AG04450 (cell line): ENCODE measurements around the gene CREB5. TPM values are rescaled to one million over a fixed set of nuclear protein-coding genes. Genes with fewer than 3 reads are reported as not detected.

ENCODE experiments used
- CTCF ChIA-PET: fragments of 300-600, 350-600 bp; formaldehyde crosslinking; extraction: SDS; loops from one replicate; lab custom pipeline; 2022; ENCODE audit warnings: antibody characterized with exemption, inconsistent platforms; lab: Charles Lee
- POLR2A ChIA-PET: fragments of 350-600 bp; formaldehyde crosslinking; extraction: SDS; loops from one replicate; lab custom pipeline; 2021; ENCODE audit warnings: antibody characterized with exemption, inconsistent platforms; lab: Yijun Ruan, JAX
- DNase-seq: peaks from one replicate; pipeline ENCODE4 v3.0.0-alpha.2; 2011; ENCODE audit warnings: low read depth, low spot score
- H3K27ac ChIP-seq: one replicate; pipeline ENCODE4 v1.5.1; 2012; ENCODE audit warnings: low read depth, low read length, control low read depth
- H3K27me3 ChIP-seq: one replicate; pipeline ENCODE4 v1.6.0; 2012; ENCODE audit warnings: low read length; ENCODE audit not compliant: control insufficient read depth, insufficient read depth
- H3K4me3 ChIP-seq: 2 replicates; pipeline ENCODE4 v1.5.1; 2011; ENCODE audit warnings: mild to moderate bottlenecking, low read depth, low read length, control low read depth
- H3K9me3 ChIP-seq: 2 replicates; pipeline ENCODE4 v1.5.1; 2012; ENCODE audit warnings: low read length; ENCODE audit not compliant: control insufficient read depth, insufficient read depth
- polyA plus RNA-seq: library from polyadenylated mRNA; depleted of rRNA; stranded (reverse); fragments of >200 nt; gene quantifications from 2 replicates; pipeline ENCODE4 v1.2.3, GENCODE V29; 2011
- TF ChIP-seq, protein P1 (sequence below): IDR thresholded peaks from 2 replicates; pipeline ENCODE4 v1.5.1; 2011; ENCODE audit warnings: low read depth, low read length, control low read depth, inconsistent platforms

Gene CREB5
- polyA plus RNA-seq, 1 experiment = 22.1 TPM

DNA sequence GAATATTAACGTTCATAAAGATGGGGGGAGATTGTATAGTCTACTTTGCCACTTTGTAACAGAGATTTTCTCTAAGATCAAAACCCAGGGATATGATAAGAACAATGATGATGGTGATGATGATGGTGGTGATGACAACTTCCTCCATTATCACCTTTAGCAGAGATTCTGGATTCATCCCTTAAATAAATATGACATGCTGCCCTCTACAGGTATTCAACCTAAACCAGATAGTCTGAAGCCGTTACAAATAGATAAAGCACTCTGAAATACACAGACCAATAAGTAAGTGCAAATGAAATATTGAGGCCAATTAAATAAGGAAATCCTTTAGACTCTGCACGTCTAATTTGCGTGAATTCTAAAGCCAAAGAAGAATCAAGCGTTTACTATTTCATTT, 211.5 kb downstream of the CREB5 start:
- DNase-seq = no peak
- TF ChIP-seq, protein P1, sequence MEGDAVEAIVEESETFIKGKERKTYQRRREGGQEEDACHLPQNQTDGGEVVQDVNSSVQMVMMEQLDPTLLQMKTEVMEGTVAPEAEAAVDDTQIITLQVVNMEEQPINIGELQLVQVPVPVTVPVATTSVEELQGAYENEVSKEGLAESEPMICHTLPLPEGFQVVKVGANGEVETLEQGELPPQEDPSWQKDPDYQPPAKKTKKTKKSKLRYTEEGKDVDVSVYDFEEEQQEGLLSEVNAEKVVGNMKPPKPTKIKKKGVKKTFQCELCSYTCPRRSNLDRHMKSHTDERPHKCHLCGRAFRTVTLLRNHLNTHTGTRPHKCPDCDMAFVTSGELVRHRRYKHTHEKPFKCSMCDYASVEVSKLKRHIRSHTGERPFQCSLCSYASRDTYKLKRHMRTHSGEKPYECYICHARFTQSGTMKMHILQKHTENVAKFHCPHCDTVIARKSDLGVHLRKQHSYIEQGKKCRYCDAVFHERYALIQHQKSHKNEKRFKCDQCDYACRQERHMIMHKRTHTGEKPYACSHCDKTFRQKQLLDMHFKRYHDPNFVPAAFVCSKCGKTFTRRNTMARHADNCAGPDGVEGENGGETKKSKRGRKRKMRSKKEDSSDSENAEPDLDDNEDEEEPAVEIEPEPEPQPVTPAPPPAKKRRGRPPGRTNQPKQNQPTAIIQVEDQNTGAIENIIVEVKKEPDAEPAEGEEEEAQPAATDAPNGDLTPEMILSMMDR = 0 out of 2 replicates have a peak, but pooled peaks have one; percentile 5
- Histone ChIP-seq H3K4me3 (no peak overlapping the region), H3K9me3 (no peaks in the 10 kb centered on the region), H3K27me3 (no peaks in the 10 kb centered on the region), H3K27ac (no peak overlapping the region)
- ChIA-PET POLR2A (no interaction called here), CTCF (no interaction called here)

DNA sequence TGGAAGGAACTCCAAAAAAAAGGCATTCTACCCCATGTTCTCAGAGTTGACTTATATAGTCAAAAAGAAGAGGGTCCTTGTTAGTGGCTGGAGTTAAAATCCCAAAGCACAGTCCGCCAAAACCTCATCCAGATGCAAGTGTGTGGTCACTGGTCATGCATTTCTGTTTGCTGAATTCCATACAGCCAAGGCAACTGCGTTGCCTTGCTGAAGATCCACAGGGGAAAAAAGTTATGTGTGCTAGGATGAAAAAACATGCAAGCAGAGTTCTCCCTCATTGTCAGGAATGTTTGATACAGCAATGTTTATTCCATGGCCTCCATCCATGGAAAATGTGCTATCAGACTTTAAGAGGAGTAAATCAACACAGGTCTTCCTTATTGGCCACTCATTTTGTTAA, 213.1 kb downstream of the CREB5 start:
- Histone ChIP-seq H3K9me3 (no peaks in the 10 kb centered on the region), H3K4me3 (no peak overlapping the region), H3K27me3 (no peaks in the 10 kb centered on the region), H3K27ac (no peak overlapping the region)
- CTCF ChIA-PET = no interaction called here
- no peak for DNase-seq
- TF ChIP-seq, protein P1 = no peak
- POLR2A ChIA-PET = no interaction called here

DNA sequence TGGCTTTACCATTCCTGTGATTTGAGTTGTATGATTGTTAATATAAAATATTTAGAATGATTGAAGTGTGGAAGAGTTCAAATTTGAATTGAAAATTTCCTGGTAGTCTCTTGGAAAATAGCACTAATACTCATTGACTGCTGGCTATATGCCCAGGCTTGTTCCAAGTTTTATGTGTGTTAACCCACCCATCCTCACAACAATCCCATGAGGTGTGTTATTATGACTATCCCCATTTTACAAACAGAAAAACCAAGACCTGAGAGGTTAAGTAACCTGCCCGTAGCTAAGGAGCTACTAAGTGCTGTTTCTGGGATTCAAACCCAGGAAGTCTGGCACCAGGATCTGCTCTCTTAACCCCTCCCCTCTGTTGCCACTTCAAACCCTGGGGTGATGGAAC, 213.9 kb downstream of the CREB5 start:
- CTCF ChIA-PET = interaction anchor here (0.6 to 2.1 kb wide), 14 partner anchors 9 to 330 kb away, joined by 3 to 15 read pairs (median 3); no protein-coding TSS in a partner anchor
- POLR2A ChIA-PET = no interaction called here
- TF ChIP-seq, protein P1 = no peak
- Histone ChIP-seq H3K4me3 (no peak overlapping the region), H3K9me3 (no peaks in the 10 kb centered on the region), H3K27ac (no peak overlapping the region), H3K27me3 (no peaks in the 10 kb centered on the region)
- DNase-seq = no peak

DNA sequence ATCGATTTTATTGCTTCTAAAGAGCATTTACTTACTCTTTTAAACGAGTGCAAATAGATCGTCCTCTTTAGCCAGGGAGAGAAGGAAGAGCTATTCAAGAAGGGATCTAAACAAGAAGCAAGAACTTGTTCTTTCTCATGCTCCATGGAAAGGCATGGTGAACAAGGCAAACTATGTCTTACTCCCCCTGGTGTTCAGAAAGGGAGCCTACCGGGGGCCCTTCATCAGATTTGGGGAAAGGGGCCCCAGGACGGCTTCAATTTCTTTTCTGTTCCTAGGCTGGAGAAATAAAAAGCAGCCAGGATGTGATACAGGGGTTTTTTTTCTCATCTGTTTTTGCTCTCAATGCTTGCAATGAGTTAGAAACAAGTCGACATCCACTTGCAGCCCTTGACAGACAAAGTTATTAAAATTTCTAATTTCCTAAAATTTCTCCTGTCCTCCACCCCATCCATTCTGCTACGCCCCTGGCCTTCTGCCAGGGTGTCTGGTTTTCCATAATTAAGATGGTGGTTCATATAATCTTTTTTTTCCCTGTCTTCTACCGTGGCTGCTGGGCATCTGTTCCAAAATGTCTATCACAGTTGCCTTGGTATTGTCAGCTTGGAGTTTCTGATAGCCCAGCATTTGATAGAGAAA, 214.4 kb downstream of the CREB5 start:
- Histone ChIP-seq H3K9me3 (no peaks in the 10 kb centered on the region), H3K4me3 (no peak overlapping the region), H3K27ac (no peak overlapping the region), H3K27me3 (no peaks in the 10 kb centered on the region)
- CTCF ChIA-PET = interaction anchor here (0.6 to 2.1 kb wide), 15 partner anchors 10 to 330 kb away, joined by 3 to 15 read pairs (median 3); no protein-coding TSS in a partner anchor
- TF ChIP-seq, protein P1 = peak; percentile 66
- DNase-seq = no peak
- POLR2A ChIA-PET = no interaction called here

DNA sequence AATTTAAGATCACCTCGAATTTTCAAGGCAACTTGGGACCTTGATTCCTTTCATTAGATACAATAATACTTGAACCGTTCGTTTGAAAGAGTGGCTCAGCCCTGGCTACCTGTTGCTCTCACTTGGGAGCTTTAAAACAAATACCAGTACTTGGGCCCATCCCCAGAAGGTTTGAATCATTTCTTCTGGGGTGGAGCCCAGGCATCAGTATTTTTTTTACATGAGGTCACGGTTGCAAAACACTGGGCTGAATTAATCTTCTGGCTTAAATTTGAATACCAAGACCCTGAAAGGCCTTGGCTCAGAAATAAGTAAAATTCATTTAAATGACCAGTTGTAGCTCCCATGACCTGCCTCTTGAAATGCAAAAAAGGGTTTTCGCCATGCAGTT, 214.9 kb downstream of the CREB5 start:
- CTCF ChIA-PET = interaction anchor here (0.8 to 2.1 kb wide), 4 partner anchors 36 to 328 kb away, joined by 3 to 15 read pairs (median 3); no protein-coding TSS in a partner anchor
- POLR2A ChIA-PET = no interaction called here
- Histone ChIP-seq H3K27me3 (no peaks in the 10 kb centered on the region), H3K4me3 (no peak overlapping the region), H3K9me3 (no peaks in the 10 kb centered on the region), H3K27ac (no peak overlapping the region)
- TF ChIP-seq, protein P1 = no peak
- no peak for DNase-seq
